NCI-H2227 treated with DMSO at 0.1 percent for 48 hours (cell line): Measurements from ENCODE around the gene PLEKHG5.

Source experiments
- DNase-seq: peaks from one replicate; lab custom pipeline; 2025; lab: John Stamatoyannopoulos, UW

PLEKHG5 gene

DNA sequence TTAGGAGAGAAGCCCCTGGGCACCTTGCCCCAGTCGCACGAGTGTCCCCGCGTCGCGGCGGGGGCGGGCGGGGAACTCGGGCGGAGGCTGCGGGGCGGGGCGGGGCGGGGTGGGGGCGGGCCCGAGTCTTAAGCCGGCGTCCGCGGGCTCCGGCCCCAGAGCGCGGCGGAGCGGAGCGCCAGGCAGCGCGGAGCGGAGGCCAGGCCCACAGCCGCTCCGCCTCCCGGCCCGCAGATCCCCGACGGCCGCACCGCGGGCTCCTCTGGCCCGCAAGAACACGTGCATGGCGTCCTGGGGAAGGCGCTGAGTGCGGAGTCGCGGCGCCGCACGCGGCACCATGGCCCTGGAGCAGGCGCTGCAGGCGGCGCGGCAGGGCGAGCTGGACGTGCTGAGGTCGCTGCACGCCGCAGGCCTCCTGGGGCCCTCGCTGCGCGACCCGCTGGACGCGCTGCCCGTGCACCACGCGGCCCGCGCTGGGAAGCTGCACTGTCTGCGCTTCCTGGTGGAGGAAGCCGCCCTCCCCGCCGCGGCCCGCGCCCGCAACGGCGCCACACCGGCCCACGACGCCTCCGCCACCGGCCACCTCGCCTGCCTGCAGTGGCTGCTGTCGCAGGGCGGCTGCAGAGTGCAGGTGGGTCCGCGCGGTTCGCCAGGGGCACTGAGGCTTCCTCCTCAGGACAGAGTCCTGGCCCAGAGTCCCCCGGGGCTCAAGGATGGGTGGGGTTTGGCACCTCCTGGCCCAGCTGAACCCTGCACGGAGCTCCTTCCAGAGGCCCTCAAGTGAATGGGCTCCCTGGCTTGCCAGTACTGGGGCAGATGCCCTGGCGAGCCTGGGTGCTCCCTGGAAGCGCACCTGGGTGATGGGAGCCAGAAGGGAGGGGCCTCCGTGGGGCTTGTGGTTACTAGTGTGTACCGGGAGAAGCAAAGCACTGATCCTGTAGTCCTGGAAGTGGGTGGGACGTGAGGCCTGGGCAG is 66.6 kb downstream of the PLEKHG5 start, which contains the start of gene ESPN:
Gene ESPN (plus strand): TSS at position 158 of the 975 bp plus-strand sequence. CDS start 180 bp downstream, at position 338.
- peak; percentile 22 for DNase-seq

DNA sequence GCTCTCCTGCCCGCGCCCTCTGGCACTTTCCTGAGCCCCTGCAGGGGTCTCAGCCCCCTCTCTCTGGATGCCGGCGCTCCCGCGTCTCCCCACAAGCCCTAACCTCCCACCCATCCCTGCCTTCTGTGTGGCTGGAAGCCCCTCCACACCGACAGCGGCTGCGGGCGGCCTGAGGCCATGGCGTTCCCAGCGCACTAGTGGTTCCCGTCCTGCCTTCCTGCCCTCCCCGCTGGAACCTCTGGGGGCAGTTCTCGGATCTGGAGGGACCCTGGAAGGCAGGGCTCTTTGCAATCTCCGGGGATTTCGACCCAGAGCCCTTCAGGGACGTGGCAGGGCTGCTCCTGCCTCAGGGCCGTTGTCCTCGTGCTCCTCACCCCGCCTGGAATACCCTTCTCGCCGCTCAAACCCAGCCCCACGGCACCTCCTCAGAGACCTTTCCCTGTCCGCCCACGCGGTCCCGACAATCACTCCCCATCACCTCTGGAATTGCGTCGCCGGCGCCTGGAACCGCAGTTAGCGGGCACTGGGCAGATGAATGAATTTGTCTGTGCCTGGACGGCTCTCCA is 67.4 kb downstream of the PLEKHG5 start:
- no peak for DNase-seq

DNA sequence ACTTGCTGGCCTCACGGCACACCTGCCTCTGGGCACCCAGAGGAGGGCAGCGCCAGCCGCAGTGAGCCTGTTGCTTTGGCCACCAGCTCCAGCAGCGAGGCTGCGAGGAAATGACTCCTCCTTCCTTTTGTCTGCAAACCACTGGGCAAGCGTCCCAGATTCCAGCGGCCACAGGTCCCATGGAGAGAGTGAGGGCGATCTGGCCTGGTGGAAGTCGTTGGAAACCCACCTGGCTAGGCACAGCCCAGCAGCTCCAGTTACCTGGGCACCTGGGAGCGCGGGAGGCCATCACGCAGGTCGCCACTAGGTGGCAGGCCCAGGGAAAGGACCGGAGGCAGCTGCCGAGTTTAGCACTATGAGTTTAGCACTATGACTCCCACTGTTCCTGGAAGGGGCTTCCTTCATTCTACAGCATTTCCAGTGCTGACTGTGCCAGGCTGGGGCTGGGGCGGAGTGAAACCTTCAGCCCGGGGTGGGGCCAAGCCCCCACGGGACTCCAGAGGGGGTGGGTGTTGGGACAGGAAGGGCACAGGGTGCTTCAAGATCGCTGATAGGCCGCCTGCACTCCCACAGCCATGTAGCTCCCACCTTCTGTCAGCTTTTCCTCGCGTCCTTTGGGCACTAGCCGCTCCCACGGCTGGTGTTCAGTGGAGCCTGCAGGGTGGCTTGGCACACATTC is 68.0 kb downstream of the PLEKHG5 start:
- peak; percentile 43 for DNase-seq

DNA sequence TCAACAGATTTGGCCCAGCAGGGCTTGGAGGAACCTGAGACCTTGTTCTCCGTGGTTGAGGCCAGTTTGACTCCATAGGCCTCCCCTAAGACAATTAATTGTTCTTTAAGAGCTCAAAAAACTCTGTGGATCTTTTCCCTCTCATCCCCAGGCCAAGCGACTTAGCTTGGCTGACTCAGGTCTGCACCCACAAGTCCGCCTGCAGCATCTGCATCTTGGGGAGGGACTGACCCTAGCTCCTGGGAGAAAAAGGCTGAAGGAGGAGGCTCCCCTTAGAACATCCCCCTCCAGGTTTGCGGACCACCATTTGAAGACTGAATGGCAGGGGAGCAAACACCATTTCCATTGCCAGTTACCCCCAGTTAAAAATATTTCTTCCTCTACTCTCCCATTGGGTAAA is 70.2 kb downstream of the PLEKHG5 start:
- no peak for DNase-seq

DNA sequence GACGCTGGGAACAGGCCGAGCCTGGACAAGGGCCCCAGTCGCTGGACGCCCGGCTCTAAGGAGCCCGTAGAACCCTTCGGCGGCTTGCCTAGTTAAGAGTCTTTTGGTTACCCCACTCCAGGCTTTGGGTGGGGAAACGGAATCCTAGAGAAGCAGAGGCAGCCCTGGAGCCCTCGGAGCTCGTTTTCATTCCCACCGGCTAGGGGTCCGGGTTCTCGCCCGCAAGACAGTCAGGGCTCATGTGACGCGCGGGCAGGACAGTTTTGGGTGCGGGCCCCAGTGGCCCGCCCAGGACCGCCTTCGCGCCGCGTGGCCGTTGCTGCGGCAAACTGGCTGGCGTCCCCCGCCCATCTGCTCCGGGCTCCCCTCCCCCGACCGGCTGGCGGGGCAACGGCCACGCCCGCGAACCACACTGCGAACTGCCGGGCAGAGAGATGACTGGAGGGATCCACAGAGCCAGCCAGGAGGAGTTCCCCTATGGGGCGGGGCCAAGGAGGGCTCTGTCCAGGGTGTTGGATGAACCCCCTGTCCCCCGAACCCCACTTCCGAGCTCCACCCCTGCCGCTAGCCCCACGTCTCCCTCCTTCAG is 70.9 kb downstream of the PLEKHG5 start:
- DNase-seq: no peak

DNA sequence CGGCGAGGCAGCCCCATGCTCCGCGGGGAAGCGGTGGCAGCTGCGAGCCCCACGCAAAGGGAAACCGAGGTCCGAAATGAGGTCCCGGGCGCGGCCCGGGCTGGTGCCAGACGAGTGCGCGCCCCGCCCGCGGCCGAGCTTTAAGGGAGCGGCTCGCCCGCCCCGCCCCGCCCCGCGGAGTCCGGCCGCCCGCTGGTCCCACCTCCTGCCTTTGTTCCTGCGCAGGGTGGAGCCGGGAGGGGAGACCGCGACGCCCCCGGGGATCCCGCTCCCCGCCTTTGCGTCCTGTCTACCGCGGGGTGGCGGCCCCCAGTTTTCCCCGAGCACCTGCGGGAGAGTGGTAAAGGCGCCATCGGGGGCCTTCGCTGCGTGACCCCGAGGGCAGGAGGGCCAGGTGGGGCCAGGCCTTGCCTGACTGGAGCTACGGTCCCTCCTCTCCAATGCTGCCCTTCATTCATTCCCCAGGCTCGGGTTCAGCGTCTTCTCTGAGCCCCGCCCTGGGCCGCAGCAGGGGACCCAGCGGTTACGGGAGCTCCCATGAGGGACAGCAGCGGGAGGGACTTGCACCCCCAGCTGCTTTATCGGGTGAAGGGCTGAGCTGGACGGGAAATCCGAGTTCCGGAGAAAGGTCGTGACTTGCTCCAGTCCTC is 71.5 kb downstream of the PLEKHG5 start, which contains the start of gene HES2:
Gene HES2 (minus strand): TSS at position 116 of the 650 bp plus-strand sequence. CDS start 99 bp downstream, at position 17.
- no peak for DNase-seq

DNA sequence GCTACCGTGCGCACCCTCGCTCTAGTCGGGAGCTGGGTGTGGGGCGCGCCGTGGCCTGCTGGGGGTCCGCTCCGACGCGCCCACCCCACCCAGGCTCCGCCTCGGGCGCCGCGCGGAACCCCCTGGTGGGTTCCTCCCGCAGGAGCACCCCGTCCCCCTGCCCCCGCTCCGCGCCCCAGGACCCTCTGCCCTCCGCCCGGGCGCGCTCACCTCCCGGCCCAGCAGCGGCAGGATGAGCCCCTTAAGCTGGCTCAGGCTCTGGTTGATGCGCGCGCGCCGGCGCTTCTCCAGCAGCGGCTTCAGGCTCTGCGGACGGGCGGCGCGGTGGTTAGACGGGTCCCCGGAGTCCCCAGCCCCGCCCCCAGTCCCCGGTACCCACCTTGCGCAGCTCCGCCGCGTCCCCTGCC is 72.1 kb downstream of the PLEKHG5 start:
- DNase-seq: no peak

DNA sequence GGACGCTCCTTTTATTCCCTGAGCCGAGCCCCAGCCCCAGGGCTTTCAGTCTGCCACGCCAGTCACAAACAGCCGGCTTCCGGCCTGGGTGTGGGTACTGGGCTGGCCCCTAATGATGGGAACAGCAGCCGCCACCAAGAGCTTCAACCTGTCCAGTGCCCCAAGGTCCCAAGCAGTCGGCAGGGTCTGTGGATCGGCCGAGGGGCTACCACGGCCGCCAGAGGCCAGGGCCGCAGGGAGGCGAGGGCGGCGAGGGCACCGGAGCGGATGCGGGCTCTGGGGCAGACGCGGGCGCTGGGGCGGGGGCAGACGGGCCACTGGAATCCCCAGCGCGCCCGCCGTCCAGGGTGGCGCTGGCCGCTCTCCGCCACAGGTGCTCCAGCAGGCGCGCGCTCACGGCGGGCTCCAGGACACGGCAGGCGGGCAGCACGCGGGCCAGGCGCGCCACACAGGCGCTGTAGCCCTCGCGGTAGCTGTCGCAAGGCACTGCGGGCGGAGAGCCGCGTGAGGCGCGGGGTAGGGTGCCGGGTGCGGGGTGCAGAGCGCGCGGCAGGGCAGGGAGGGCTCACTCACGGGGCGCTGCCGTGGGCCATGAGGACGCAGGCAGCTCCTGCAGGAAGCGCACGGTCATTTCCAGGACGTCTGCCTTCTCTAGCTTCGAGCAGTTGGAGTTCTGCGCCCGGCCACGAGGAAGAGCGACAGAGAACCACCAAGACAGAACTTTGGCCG is 72.6 kb downstream of the PLEKHG5 start:
- peak; percentile 6 for DNase-seq

DNA sequence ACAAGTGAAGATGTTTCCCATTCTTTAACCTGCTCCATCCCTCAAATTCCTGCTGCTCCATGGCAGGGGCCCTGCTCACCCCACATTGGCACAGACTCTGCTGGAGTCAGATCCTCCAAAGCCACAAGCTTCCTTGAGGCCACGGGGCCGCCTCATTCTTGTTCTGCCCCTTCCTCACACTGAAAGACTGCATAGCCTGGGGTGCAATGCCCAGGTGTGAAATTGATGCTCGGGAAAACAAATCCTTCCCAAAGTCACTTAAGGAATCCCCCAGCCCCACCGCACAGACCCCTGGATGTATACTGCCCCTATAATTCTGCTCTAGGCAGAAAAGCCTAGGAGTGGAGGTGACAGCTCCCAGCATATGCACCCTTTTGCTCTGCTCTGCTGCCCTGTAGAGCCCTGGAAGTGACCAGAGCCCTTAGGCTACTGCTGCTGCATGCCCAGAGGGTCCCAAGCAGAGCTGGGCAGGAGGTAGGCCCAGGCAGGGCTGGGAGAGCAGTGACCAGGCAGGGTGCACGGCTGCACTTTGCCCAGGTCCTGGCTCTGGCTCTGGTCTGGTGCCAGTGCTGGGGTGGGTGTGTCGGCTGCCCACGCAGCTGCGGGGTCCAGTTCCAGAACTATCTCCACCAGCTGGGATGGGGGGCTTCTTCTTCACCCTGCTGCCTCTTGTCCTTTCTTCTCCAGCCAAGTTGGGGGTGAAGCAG is 73.4 kb downstream of the PLEKHG5 start:
- DNase-seq: no peak
